MM.1S (cell line): ENCODE results near the gene CDKL1.

Experiments used
- DNase-seq: peaks from one replicate; pipeline ENCODE4 v3.0.0-alpha.2; 2015
- H2AFZ ChIP-seq: fragments of 300-600 bp; sonication (generic); 2 replicates; pipeline ENCODE4 v1.6.0; 2016; ENCODE audit warnings: antibody characterized with exemption, low read length
- H3F3A ChIP-seq: fragments of 300-600 bp; sonication (generic); 2 replicates; pipeline ENCODE4 v1.6.1; 2016; ENCODE audit warnings: mild to moderate bottlenecking, antibody characterized with exemption, low read length, moderate library complexity, mixed read lengths; ENCODE audit not compliant: insufficient read depth
- H3K27ac ChIP-seq: fragments of 300-600 bp; sonication (generic); 2 replicates; pipeline ENCODE4 v1.5.1; 2016; ENCODE audit warnings: mild to moderate bottlenecking, low read length
- H3K27me3 ChIP-seq: fragments of 300-600 bp; sonication (generic); replicated peaks from 2 replicates; pipeline ENCODE4 v1.6.0; 2016; ENCODE audit warnings: low read length; ENCODE audit not compliant: insufficient read depth
- H3K36me3 ChIP-seq: fragments of 300-600 bp; sonication (generic); replicated peaks from 2 replicates; pipeline ENCODE4 v1.6.1; 2016; ENCODE audit warnings: mild to moderate bottlenecking, low read length, mixed read lengths; ENCODE audit not compliant: insufficient read depth
- H3K4me1 ChIP-seq: fragments of 300-600 bp; sonication (generic); 2 replicates; pipeline ENCODE4 v1.6.1; 2016; ENCODE audit warnings: low read length, mixed read lengths
- H3K4me2 ChIP-seq: fragments of 300-600 bp; sonication (generic); 2 replicates; pipeline ENCODE4 v1.6.0; 2016; ENCODE audit warnings: low read depth, low read length
- H3K4me3 ChIP-seq: fragments of 300-600 bp; sonication (generic); 2 replicates; pipeline ENCODE4 v1.5.1; 2016; ENCODE audit warnings: low read length, mixed read lengths
- H3K79me2 ChIP-seq: fragments of 300-600 bp; sonication (generic); 2 replicates; pipeline ENCODE4 v1.6.1; 2016; ENCODE audit warnings: mixed run types, low read length, mixed read lengths
- H3K9ac ChIP-seq: fragments of 300-600 bp; sonication (generic); 2 replicates; pipeline ENCODE4 v1.6.1; 2016; ENCODE audit warnings: low read length, mixed read lengths
- H3K9me2 ChIP-seq: fragments of 300-600 bp; sonication (generic); replicated peaks from 2 replicates; pipeline ENCODE4 v1.6.1; 2016; ENCODE audit warnings: mild to moderate bottlenecking, low read length, mixed read lengths; ENCODE audit not compliant: insufficient read depth
- H3K9me3 ChIP-seq: fragments of 300-600 bp; sonication (generic); replicated peaks from 2 replicates; pipeline ENCODE4 v1.6.1; 2016; ENCODE audit warnings: mild to moderate bottlenecking, low read length, mixed read lengths; ENCODE audit not compliant: insufficient read depth
- H4K20me1 ChIP-seq: fragments of 300-600 bp; sonication (generic); 2 replicates; pipeline ENCODE4 v1.6.1; 2016; ENCODE audit warnings: mild to moderate bottlenecking, low read length, moderate library complexity, mixed read lengths; ENCODE audit not compliant: insufficient read depth
- CTCF ChIP-seq: fragments of 300-600 bp; sonication (generic); IDR thresholded peaks from 2 replicates; pipeline ENCODE4 v1.5.1; 2016; ENCODE audit warnings: antibody characterized with exemption, low read length, mixed read lengths
- EZH2 ChIP-seq: fragments of 300-600 bp; sonication (generic); optimal IDR thresholded peaks from 2 replicates; pipeline ENCODE3; 2017; ENCODE audit warnings: low read depth, mild to moderate bottlenecking, antibody characterized with exemption, low read length, mixed read lengths
- EZH2phosphoT487 ChIP-seq: fragments of 300-600 bp; sonication (generic); IDR thresholded peaks from 2 replicates; pipeline ENCODE4 v1.6.1; 2018; ENCODE audit warnings: antibody characterized with exemption, low read length

CDKL1 gene

GRCh38 chr14:50402965-50403364 lies 6.3 kb upstream of the CDKL1 start:
- DNase-seq: no peak
- no peak overlapping the region for H2AFZ ChIP-seq
- H3K9ac ChIP-seq: no peak overlapping the region
- no peaks in the 10 kb centered on the region for H4K20me1 ChIP-seq
- no peak overlapping the region for H3K4me2 ChIP-seq
- no peaks in the 10 kb centered on the region for H3K79me2 ChIP-seq
- H3K27me3 ChIP-seq: no peaks in the 10 kb centered on the region
- H3K9me3 ChIP-seq: no peaks in the 10 kb centered on the region
- TF ChIP-seq EZH2phosphoT487 (no peak), CTCF (no peak), EZH2 (no peak)
- no peak overlapping the region for H3K4me3 ChIP-seq
- no peaks in the 10 kb centered on the region for H3K9me2 ChIP-seq
- no peak overlapping the region for H3K27ac ChIP-seq
- H3F3A ChIP-seq: no peaks in the 10 kb centered on the region
- no peaks in the 10 kb centered on the region for H3K36me3 ChIP-seq
- no peaks in the 10 kb centered on the region for H3K4me1 ChIP-seq

- TF ChIP-seq EZH2 (no peak), CTCF (no peak), EZH2phosphoT487 (no peak)
- no peak overlapping the region for H3K9ac ChIP-seq
- no peaks in the 10 kb centered on the region for H3K27me3 ChIP-seq
- no peaks in the 10 kb centered on the region for H3F3A ChIP-seq
- no peaks in the 10 kb centered on the region for H3K4me1 ChIP-seq
- no peak overlapping the region for H3K4me2 ChIP-seq
- no peaks in the 10 kb centered on the region for H3K9me2 ChIP-seq
- H3K4me3 ChIP-seq: no peak overlapping the region
- no peak overlapping the region for H3K27ac ChIP-seq
- H3K36me3 ChIP-seq: no peaks in the 10 kb centered on the region
- H2AFZ ChIP-seq: no peak overlapping the region
- no peaks in the 10 kb centered on the region for H3K9me3 ChIP-seq
- no peak for DNase-seq
- no peaks in the 10 kb centered on the region for H3K79me2 ChIP-seq
- no peaks in the 10 kb centered on the region for H4K20me1 ChIP-seq
Observed at GRCh38 chr14:50400461-50400860, 3.8 kb upstream of the CDKL1 start.

GRCh38 chr14:50399251-50400032 lies 2.8 kb upstream of the CDKL1 start:
- H3F3A ChIP-seq: no peaks in the 10 kb centered on the region
- no peak overlapping the region for H2AFZ ChIP-seq
- H3K4me2 ChIP-seq: no peak overlapping the region
- H3K36me3 ChIP-seq: no peaks in the 10 kb centered on the region
- no peak overlapping the region for H3K9ac ChIP-seq
- no peak for DNase-seq
- H3K27ac ChIP-seq: no peak overlapping the region
- H3K27me3 ChIP-seq: no peaks in the 10 kb centered on the region
- no peaks in the 10 kb centered on the region for H3K9me2 ChIP-seq
- H3K4me1 ChIP-seq: no peaks in the 10 kb centered on the region
- no peak overlapping the region for H3K4me3 ChIP-seq
- H4K20me1 ChIP-seq: no peaks in the 10 kb centered on the region
- H3K9me3 ChIP-seq: no peaks in the 10 kb centered on the region
- TF ChIP-seq CTCF: no peak
- no peak for TF ChIP-seq EZH2
- H3K79me2 ChIP-seq: no peaks in the 10 kb centered on the region
